Ishikawa (cell line): ENCODE results near the gene TTLL10.

Experiments
- CEBPB ChIP-seq: IDR thresholded peaks from 2 replicates; pipeline ENCODE4 v1.6.1; 2012
- CREB1 ChIP-seq: IDR thresholded peaks from 2 replicates; pipeline ENCODE4 v1.6.1; 2012; ENCODE audit warnings: low read depth
- EGR1 ChIP-seq: IDR thresholded peaks from 2 replicates; pipeline ENCODE4 v1.6.1; 2012
- EP300 ChIP-seq: IDR thresholded peaks from 2 replicates; pipeline ENCODE4 v1.6.1; 2012; ENCODE audit warnings: borderline replicate concordance
- FOXM1 ChIP-seq: IDR thresholded peaks from 2 replicates; pipeline ENCODE4 v1.6.1; 2012; ENCODE audit warnings: low read depth, borderline replicate concordance
- NFIC ChIP-seq: IDR thresholded peaks from 2 replicates; pipeline ENCODE4 v1.6.1; 2012
- RAD21 ChIP-seq: IDR thresholded peaks from 2 replicates; pipeline ENCODE4 v1.6.1; 2012; ENCODE audit warnings: low read depth
- TAF1 ChIP-seq: IDR thresholded peaks from 2 replicates; pipeline ENCODE4 v1.6.1; 2012; ENCODE audit warnings: low read depth, mild to moderate bottlenecking
- TCF12 ChIP-seq: IDR thresholded peaks from 2 replicates; pipeline ENCODE4 v1.6.1; 2012; ENCODE audit warnings: low read depth
- TEAD4 ChIP-seq: IDR thresholded peaks from 2 replicates; pipeline ENCODE4 v1.6.1; 2012
- YY1 ChIP-seq: IDR thresholded peaks from 2 replicates; pipeline ENCODE4 v1.6.1; 2012; ENCODE audit warnings: low read depth
- ZBTB7A ChIP-seq: IDR thresholded peaks from 2 replicates; pipeline ENCODE4 v1.6.1; 2012; ENCODE audit warnings: low read depth
- TF ChIP-seq, protein P1 (sequence below): IDR thresholded peaks from 2 replicates; pipeline ENCODE4 v1.6.1; 2012; ENCODE audit warnings: low read depth, mild to moderate bottlenecking
- TF ChIP-seq, protein P2 (sequence below): IDR thresholded peaks from 2 replicates; pipeline ENCODE4 v1.6.1; 2012
- TF ChIP-seq, protein P3 (sequence below): IDR thresholded peaks from 2 replicates; pipeline ENCODE4 v1.6.1; 2012

TTLL10 gene

DNA sequence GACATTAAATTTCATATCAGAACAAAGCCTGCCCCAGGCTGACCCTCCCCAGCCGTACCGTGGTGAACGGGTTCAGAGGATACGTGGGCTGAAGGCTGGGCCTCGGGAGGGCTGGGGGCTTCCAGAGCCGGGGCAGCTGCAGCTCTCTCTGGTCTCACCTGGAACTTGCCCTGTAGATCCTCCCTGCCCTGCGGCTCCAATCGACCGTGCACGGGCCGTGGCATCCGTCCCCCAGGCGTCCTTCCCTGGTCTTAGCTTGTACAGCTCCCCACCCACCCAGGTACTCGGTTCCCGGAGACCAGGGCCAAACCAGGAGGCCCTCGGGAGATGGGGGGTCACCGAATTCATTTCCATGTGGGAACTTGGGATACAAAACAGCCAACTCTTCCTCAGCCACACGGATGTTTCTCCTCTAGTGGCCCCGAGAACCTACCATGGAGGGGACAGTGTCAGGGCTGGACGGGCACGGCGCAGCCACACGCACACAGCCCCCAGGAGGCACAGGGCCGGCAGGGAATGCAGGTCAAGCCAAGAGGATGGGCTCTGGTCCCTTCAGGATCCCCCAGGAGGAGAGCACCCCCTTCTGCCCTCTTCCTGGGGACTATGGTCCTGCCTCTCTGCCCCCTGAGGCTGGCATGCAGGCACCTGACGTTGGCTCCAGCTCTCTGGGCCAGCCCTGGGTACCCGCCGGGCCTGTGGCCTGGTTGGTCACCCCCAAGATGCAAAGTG, 61.5 kb downstream of the TTLL10 start:
- no peak for TF ChIP-seq TAF1
- no peak for TF ChIP-seq RAD21
- no peak for TF ChIP-seq YY1
- no peak for TF ChIP-seq TCF12
- TF ChIP-seq CEBPB: no peak
- no peak for TF ChIP-seq EP300
- no peak for TF ChIP-seq FOXM1
- no peak for TF ChIP-seq EGR1
- TF ChIP-seq TEAD4: no peak
- TF ChIP-seq, protein P1, sequence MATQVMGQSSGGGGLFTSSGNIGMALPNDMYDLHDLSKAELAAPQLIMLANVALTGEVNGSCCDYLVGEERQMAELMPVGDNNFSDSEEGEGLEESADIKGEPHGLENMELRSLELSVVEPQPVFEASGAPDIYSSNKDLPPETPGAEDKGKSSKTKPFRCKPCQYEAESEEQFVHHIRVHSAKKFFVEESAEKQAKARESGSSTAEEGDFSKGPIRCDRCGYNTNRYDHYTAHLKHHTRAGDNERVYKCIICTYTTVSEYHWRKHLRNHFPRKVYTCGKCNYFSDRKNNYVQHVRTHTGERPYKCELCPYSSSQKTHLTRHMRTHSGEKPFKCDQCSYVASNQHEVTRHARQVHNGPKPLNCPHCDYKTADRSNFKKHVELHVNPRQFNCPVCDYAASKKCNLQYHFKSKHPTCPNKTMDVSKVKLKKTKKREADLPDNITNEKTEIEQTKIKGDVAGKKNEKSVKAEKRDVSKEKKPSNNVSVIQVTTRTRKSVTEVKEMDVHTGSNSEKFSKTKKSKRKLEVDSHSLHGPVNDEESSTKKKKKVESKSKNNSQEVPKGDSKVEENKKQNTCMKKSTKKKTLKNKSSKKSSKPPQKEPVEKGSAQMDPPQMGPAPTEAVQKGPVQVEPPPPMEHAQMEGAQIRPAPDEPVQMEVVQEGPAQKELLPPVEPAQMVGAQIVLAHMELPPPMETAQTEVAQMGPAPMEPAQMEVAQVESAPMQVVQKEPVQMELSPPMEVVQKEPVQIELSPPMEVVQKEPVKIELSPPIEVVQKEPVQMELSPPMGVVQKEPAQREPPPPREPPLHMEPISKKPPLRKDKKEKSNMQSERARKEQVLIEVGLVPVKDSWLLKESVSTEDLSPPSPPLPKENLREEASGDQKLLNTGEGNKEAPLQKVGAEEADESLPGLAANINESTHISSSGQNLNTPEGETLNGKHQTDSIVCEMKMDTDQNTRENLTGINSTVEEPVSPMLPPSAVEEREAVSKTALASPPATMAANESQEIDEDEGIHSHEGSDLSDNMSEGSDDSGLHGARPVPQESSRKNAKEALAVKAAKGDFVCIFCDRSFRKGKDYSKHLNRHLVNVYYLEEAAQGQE: no peak
- TF ChIP-seq CREB1: no peak
- TF ChIP-seq, protein P2, sequence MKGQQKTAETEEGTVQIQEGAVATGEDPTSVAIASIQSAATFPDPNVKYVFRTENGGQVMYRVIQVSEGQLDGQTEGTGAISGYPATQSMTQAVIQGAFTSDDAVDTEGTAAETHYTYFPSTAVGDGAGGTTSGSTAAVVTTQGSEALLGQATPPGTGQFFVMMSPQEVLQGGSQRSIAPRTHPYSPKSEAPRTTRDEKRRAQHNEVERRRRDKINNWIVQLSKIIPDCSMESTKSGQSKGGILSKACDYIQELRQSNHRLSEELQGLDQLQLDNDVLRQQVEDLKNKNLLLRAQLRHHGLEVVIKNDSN: no peak
- TF ChIP-seq ZBTB7A: no peak
- TF ChIP-seq NFIC: no peak
- TF ChIP-seq, protein P3, sequence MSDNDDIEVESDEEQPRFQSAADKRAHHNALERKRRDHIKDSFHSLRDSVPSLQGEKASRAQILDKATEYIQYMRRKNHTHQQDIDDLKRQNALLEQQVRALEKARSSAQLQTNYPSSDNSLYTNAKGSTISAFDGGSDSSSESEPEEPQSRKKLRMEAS: no peak

DNA sequence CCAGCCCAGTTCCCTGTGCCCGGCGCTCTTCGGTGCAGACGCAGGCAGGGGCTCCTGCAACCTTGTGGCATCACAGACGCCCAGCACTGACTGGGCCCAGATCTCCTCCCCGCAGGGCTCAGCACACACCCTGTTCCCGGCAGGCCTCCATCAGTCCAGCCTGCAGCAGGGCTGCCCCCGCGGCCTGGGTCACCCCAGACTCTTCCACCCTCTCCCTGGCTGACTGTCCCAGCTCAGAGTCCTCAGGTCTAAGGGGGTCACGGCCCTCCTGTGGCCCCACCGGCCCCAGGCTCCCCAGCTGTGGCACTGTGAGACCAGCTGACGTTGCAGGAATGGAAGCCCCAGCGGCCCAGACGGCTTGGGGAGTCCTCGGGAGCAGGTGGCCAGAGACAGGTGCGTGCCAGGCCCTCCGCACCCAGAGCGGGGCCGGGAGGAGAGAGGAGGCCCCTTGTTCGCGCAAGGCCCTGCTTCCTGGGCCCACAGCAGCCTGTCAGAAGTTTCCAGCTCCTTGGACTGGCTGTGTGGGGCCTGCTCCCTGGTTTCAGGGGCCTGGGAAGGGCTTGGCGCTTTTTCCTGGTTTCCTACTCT, 62.6 kb downstream of the TTLL10 start:
- TF ChIP-seq CEBPB (no peak), TEAD4 (no peak), RAD21 (no peak), EGR1 (no peak), CREB1 (no peak), EP300 (no peak), YY1 (no peak), TAF1 (no peak), NFIC (no peak), TCF12 (no peak)
- TF ChIP-seq, protein P1: no peak
- TF ChIP-seq, protein P3: no peak

DNA sequence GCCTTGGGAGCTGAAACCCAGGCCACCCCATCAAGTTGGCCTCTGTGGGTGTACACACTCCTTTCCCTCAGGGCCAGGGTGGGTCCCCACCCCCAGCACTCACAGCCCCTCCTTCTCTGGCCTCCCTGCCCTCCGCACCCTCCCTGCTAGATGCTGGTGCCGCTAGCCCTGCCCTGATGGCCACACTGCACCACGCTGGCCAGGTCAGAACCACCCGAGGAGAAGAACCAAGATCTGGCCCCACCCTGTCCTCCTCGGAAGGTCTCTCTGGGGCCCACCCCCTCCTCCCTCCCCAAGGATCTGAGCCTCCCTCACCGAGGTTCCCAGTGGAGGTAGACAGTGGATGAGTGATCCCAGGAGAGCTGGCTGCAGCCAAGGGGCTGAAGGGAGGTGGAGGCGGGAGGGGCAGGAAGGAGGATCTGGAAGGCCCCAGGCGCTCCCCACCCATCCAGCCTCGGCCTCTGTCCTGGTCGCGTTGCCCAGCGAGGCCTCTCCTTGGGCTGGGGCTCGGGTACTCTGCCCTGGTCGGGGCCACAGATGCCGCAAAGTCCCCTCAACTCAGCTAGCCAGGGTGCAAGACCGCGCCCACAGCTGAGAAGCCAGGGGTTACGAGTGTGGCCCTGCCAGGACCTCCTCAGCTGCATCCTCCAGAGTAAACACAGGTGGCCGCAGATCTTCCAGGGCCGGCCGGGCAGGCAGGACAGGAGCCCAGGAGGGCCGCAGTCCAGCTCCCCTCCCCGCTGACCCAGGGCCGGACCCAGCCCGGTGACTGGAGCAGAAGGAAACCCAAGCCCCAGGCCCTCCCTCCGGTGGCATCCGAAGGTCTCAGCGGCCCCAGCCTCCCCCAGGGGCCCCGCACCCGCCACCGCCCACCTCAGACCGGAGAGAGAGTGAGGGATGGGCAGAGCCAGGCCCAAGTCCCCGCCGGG, 63.5 kb downstream of the TTLL10 start:
- TF ChIP-seq CEBPB: no peak
- TF ChIP-seq RAD21: no peak
- no peak for TF ChIP-seq YY1
- TF ChIP-seq TCF12: no peak
- TF ChIP-seq, protein P2: no peak
- TF ChIP-seq TAF1: no peak
- TF ChIP-seq, protein P3: no peak
- no peak for TF ChIP-seq ZBTB7A
- TF ChIP-seq NFIC: no peak
- TF ChIP-seq EGR1: no peak
- TF ChIP-seq, protein P1: no peak
- no peak for TF ChIP-seq CREB1
- no peak for TF ChIP-seq EP300
- TF ChIP-seq FOXM1: no peak
- TF ChIP-seq TEAD4: no peak
